ENCODE measurements around the gene ENDOD1.
"Not testable (repeated sequence)": the region's sequence is repeated elsewhere in the genome, so short reads cannot be mapped to it uniquely, and the experiment has no call there.

The ENDOD1 gene, protein sequence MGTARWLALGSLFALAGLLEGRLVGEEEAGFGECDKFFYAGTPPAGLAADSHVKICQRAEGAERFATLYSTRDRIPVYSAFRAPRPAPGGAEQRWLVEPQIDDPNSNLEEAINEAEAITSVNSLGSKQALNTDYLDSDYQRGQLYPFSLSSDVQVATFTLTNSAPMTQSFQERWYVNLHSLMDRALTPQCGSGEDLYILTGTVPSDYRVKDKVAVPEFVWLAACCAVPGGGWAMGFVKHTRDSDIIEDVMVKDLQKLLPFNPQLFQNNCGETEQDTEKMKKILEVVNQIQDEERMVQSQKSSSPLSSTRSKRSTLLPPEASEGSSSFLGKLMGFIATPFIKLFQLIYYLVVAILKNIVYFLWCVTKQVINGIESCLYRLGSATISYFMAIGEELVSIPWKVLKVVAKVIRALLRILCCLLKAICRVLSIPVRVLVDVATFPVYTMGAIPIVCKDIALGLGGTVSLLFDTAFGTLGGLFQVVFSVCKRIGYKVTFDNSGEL
- total RNA-seq: 28.5 to 111 (median 47.5) reads per million in 9 experiments

DNA sequence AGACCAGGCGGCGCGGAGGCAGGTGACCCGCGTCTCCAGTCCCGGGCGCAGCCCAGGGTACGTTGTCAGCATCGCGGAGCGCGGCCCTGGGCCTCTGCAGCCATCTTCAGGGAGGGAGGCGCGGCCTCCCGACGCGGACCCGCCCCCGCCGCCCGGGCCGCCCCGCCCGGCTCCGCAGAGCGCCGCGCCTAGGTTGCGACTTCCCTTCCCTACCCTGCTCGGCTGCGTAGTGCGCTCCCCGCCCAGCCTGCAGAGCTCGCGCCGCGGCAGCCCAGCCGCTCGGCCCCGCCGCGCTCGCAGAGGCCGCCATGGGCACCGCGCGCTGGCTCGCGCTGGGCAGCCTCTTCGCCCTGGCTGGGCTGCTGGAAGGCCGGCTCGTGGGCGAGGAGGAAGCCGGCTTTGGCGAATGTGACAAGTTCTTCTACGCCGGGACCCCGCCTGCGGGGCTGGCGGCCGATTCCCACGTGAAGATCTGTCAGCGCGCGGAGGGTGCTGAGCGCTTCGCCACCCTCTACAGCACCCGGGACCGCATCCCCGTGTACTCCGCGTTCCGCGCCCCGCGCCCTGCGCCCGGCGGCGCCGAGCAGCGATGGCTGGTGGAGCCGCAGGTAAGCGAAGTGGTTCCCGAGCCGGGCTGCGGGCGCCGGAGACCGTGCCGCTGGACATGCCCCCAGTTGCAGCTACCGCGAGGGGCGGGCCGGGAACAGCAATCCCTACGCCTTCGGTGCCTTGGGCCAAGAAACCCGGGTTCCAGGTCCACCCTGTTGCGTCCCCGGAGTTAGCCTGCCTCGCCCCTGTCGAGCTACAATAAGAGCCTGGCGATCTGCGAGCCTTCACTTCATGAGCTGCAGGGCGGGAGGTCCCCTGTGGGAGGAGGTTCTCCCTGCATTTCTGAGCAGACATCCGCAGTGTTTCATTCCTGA lies at the start of gene ENDOD1:
Gene ENDOD1, plus strand, starts transcription at position 227 of the 923 bp plus-strand sequence. Its CDS starts 82 bp downstream, at position 309.
- Mint-ChIP-seq H3K27me3 (no peaks in the 10 kb centered on the region), H3K27ac (peak within 1 kb of the TSS; percentile 94 to 99), H3K36me3 (ENCODE audit: insufficient read depth) (peaks cover 8% of the 10 kb centered on the region), H3K4me3 (peak within 1 kb of the TSS; percentile 88 to 89), H3K9me3 (no peaks in the 10 kb centered on the region), H3K4me1 (ENCODE audit: low read depth in 2 of 2) (peaks cover 32 to 41% of the 10 kb centered on the region in 2 donors)
- DNase-seq (peak; percentile 78 to 83 (median 83)), ATAC-seq (replicated peaks) (peak; percentile 90)

DNA sequence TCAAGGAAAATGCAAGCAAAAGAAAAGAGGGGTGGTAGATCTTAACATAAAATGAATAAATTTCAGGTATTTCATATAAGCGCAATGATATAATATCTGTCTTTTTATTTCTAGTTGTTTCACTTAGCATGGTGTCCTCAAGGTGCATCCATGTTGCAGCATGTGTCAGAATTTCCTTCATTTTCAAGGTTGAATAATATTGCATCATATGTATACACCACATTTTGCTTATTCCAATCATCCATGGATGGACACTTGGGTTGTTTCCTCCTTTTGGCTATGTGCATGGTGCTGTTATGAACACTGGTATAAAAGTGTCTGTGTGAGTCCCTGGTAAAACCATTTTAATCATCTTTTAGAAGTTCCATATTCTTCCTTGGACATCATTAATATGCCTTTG lies 47.4 kb upstream of the ENDOD1 start:
- Mint-ChIP-seq H3K9me3 (no peaks in the 10 kb centered on the region), H3K27me3 (peaks cover 66 to 79% of the 10 kb centered on the region in 2 donors), H3K4me1 (ENCODE audit: low read depth in 2 of 2) (peaks cover 0 to 4% of the 10 kb centered on the region in 2 donors), H3K27ac (no peak overlapping the region), H3K36me3 (ENCODE audit: insufficient read depth) (peaks cover 3% of the 10 kb centered on the region), H3K4me3 (no peak overlapping the region)
- DNase-seq: no peak
- no peak for ATAC-seq (replicated peaks)

DNA sequence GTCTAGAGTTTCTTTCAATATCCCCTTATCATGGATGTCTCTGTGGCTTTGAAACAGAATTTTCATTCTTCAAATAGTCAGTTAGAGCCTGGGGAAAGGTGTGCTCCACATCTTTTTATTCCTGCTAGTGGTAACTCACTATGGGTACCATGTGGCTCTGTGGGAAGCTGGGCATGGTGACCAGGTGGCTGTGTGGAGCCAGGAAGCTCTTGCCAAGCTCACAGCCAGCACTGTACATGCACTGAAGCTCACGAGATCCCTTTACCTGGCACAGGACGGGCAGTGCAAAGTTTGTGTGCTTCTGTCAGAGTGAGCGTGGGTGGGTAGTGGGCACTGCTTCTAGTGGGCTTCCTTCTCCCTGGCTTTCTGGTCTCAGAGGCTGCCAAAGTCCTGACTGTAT lies 46.7 kb upstream of the ENDOD1 start:
- no peak for DNase-seq
- Mint-ChIP-seq H3K4me1 (ENCODE audit: low read depth in 2 of 2) (peaks cover 0 to 4% of the 10 kb centered on the region in 2 donors), H3K36me3 (ENCODE audit: insufficient read depth) (peaks cover 3% of the 10 kb centered on the region), H3K27me3 (peaks cover 64 to 76% of the 10 kb centered on the region in 2 donors), H3K9me3 (no peaks in the 10 kb centered on the region), H3K27ac (no peak overlapping the region), H3K4me3 (no peak overlapping the region)
- ATAC-seq (replicated peaks): no peak

DNA sequence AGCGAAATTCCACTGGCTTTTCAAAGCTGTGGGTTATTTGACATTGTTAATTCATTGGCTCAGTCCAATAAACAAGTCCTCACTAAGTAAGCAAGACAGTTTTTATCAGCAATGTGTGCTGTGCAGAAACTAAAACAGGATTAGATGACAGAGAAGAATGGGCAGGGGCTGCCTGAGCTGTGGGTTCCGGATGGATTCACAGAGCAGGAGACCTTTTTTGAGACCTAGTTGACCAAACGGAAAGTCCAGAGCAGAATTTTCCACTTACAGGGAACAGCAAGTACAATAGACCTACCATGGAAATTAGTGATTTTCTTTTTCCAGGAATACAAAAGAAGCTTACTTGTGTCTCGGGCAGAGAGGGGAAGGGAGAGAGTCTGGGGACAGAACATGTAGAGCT lies 45.6 kb upstream of the ENDOD1 start:
- DNase-seq (no peak), ATAC-seq (replicated peaks) (no peak)
- peaks cover 61 to 75% of the 10 kb centered on the region in 2 donors for H3K27me3 Mint-ChIP-seq
- H3K9me3 Mint-ChIP-seq: no peaks in the 10 kb centered on the region
- no peak overlapping the region for H3K4me3 Mint-ChIP-seq
- H3K4me1 Mint-ChIP-seq (ENCODE audit: low read depth in 2 of 2): peaks cover 0 to 2% of the 10 kb centered on the region in 2 donors
- no peaks in the 10 kb centered on the region for H3K36me3 Mint-ChIP-seq (ENCODE audit: insufficient read depth)
- no peak overlapping the region for H3K27ac Mint-ChIP-seq

DNA sequence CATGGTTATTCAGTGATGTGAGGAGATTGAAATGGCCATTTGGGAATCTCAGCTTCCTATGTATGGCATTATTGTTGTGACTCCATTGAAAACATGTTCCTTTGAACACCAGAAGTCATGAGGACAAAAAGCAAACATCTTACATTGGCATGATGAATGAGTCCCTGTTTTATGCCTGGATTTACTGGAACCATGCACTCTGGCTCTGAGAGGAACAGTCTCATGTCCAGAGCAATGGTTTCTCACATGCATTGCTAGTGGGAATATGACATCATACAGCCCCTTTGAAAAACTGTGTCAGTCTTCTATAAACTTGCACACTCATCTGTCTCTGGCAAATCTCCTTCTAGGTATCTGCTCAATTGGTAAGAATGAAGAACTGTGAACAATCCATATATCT lies 43.8 kb upstream of the ENDOD1 start:
- ATAC-seq (replicated peaks) (no peak), DNase-seq (no peak)
- Mint-ChIP-seq H3K4me3 (no peak overlapping the region), H3K4me1 (ENCODE audit: low read depth in 2 of 2) (peaks cover 0 to 2% of the 10 kb centered on the region in 2 donors), H3K27ac (no peak overlapping the region), H3K36me3 (ENCODE audit: insufficient read depth) (no peaks in the 10 kb centered on the region), H3K27me3 (peaks cover 60 to 87% of the 10 kb centered on the region in 2 donors), H3K9me3 (no peaks in the 10 kb centered on the region)

DNA sequence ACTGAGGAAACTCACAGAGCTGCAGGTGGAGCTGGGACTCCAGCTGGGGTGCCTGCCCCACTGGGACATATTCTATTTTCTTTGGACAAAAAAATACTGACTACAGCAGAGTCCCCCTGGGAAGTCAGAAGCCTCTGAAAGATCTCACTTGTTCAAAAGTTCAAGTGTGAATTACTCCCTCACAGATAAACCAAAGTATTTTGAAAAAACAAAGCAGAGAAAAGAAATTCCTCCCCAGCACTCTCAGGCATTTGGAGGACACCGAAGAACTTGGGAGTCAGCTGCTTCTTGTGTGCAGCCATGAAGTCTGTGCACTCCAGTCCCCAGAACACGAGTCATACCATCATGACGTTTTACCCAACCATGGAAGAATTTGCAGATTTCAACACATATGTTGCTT lies 40.5 kb upstream of the ENDOD1 start, which contains the start of gene KDM4F:
Gene KDM4F, plus strand, starts transcription at position 301 of the 400 bp plus-strand sequence.
- peaks cover 50 to 88% of the 10 kb centered on the region in 2 donors for H3K27me3 Mint-ChIP-seq
- DNase-seq; H3K9me3 Mint-ChIP-seq; H3K27ac Mint-ChIP-seq; H3K4me3 Mint-ChIP-seq; ATAC-seq (replicated peaks); H3K4me1 Mint-ChIP-seq (ENCODE audit: low read depth in 2 of 2); H3K36me3 Mint-ChIP-seq (ENCODE audit: insufficient read depth): not testable (repeated sequence)

DNA sequence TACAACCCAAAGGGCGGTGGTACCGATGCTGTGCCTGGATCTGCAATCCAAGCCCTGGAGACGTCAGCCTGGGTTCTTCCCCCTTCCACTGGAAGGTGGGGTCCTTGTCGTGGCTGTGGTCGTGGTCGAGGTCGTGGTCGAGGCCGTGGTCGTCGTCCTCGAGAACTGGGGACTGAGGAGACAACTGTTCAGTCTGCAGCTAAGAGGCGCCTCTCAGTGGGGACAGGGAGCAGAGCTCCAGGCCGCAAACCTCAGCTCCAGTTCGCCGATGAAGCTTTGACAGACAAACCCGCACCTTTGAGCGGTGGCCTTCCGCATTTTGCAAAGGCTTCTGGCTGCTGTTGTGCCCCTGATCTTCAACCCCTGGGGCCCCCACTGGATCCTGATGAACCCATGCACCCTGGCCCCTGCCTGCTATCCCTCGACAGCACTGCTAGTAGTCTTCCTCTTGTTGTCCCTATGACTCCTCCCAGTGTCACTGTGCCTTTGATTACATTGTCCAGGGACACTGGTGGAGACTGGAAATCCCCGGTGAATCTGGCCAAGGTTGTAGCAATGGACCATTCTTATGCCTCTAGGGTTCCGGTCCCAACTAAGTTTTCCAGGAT lies 38.9 kb upstream of the ENDOD1 start:
- Mint-ChIP-seq H3K27me3 (peaks cover 36 to 84% of the 10 kb centered on the region in 2 donors), H3K9me3 (no peaks in the 10 kb centered on the region), H3K4me3 (no peak overlapping the region), H3K36me3 (ENCODE audit: insufficient read depth) (no peaks in the 10 kb centered on the region), H3K27ac (no peak overlapping the region), H3K4me1 (ENCODE audit: low read depth in 2 of 2) (no peaks in the 10 kb centered on the region)
- DNase-seq (no peak), ATAC-seq (replicated peaks) (no peak)

DNA sequence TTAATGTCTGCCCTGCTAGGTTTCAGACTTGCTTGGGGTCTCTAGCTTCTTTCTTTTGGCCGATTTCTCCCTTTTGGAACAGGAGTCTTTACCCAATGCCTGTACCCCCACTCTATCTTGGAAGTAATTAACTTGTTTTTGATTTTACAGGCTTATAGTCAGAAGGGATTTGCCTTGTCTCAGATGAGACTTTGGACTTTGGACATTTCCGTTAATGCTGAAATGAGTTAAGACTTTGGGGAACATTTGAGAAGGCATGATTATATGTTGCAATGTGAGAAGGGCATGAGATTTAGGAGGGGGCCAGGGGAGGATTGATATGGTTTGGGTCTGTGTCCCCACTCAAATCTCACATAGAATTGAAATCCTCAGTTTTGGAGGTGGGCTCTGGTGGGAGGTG lies 35.3 kb upstream of the ENDOD1 start:
- no peak for DNase-seq
- H3K27ac Mint-ChIP-seq: no peak overlapping the region
- no peaks in the 10 kb centered on the region for H3K36me3 Mint-ChIP-seq (ENCODE audit: insufficient read depth)
- H3K4me1 Mint-ChIP-seq (ENCODE audit: low read depth in 2 of 2): no peaks in the 10 kb centered on the region
- ATAC-seq (replicated peaks): no peak
- H3K4me3 Mint-ChIP-seq: no peak overlapping the region
- H3K9me3 Mint-ChIP-seq: no peaks in the 10 kb centered on the region
- peaks cover 39 to 79% of the 10 kb centered on the region in 2 donors for H3K27me3 Mint-ChIP-seq

DNA sequence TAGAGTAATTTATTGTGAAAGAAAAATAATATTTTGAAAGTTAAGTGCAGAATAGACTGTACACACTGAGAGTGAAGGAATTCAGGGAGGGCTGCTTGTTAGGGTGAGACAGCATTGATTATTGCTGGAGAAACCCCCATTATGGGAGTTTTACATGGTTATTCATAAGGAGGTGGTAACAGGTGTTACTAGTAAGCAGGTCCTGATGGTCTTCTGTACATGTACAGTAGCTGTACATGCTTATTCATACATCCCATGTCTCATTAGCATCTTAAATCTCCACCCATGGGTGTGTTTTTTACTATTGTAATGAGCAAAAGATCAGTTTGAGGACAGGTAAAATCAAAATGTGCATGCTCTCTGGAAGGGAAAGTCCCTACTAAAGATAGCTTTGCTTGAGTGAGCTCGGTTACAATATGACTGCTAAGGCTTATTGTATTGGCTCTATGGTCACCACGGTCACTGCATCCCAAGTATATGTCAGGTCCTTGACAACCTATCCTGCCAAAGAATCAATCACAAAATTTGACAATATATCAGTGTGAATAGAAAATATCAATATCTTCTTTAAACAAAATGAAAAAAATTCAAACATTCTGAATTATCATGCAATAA lies 34.3 kb upstream of the ENDOD1 start:
- no peak for DNase-seq
- Mint-ChIP-seq H3K27ac (no peak overlapping the region), H3K27me3 (peaks cover 39 to 72% of the 10 kb centered on the region in 2 donors), H3K9me3 (no peaks in the 10 kb centered on the region), H3K36me3 (ENCODE audit: insufficient read depth) (no peaks in the 10 kb centered on the region), H3K4me3 (no peak overlapping the region), H3K4me1 (ENCODE audit: low read depth in 2 of 2) (no peaks in the 10 kb centered on the region)
- no peak for ATAC-seq (replicated peaks)

DNA sequence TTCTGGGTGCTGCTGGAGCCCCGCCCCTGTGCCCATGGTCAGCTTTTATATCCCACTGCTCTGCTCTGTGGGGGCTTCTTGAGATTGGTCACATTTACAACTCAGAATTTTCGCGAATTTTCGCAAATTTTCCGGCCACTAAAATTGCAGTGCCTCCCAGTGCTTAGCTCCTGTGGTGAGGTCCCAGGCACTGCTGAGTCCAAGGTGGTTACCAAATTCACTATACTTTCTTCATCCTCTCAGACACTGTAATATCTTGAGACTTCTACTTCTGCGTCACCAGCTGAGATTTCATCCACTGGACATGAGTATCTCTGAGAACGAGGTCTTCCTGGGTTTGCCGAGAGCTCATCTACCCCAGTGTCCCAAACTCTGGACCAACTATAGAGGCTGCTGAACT lies 31.7 kb upstream of the ENDOD1 start:
- DNase-seq (no peak), ATAC-seq (replicated peaks) (no peak)
- no peak overlapping the region for H3K27ac Mint-ChIP-seq
- H3K36me3 Mint-ChIP-seq (ENCODE audit: insufficient read depth): no peaks in the 10 kb centered on the region
- no peaks in the 10 kb centered on the region for H3K9me3 Mint-ChIP-seq
- H3K4me3 Mint-ChIP-seq: no peak overlapping the region
- H3K4me1 Mint-ChIP-seq (ENCODE audit: low read depth in 2 of 2): no peaks in the 10 kb centered on the region
- peaks cover 30 to 46% of the 10 kb centered on the region in 2 donors for H3K27me3 Mint-ChIP-seq

DNA sequence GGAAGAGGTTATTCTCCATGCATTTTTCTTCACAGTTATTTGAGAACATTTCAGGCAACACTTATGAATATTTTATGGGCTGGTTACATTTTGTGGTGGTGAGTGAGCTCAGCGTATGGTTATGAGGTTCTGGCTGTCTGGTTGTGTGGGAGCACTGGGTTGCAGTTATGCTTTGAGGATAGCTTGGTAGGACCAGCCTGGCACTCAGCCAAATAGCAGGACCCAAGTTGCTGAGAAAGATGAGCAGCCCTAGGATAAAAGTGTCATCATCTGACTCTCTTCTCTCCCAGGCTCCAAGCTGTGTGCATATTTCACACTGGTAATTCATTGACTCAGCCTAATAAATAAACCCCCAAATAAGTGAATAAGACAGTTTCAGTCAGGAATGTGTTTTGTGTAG lies 31.0 kb upstream of the ENDOD1 start:
- H3K4me1 Mint-ChIP-seq (ENCODE audit: low read depth in 2 of 2): no peaks in the 10 kb centered on the region
- no peaks in the 10 kb centered on the region for H3K9me3 Mint-ChIP-seq
- peaks cover 24 to 40% of the 10 kb centered on the region in 2 donors for H3K27me3 Mint-ChIP-seq
- H3K4me3 Mint-ChIP-seq: no peak overlapping the region
- no peaks in the 10 kb centered on the region for H3K36me3 Mint-ChIP-seq (ENCODE audit: insufficient read depth)
- ATAC-seq (replicated peaks) (no peak), DNase-seq (no peak)
- H3K27ac Mint-ChIP-seq: no peak overlapping the region

DNA sequence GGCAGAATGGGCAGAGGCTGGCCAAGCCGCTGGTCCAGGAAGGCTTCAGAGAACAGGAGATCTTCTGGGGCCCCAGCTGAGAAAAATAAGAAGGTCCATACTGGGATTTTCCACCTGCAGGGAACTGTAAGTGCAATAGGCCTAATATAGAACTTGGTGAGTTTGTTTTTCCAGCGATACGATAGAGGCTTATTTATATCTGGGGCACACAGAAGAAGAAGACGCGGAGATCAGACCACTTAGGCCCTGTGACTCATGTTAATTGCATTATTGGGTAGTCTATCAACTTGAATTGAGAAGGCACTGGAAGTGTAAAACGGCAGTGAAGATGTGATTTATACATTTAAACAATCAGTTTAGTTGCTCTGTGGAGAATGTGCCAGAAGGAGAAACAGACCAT lies 30.6 kb upstream of the ENDOD1 start:
- Mint-ChIP-seq H3K9me3 (no peaks in the 10 kb centered on the region), H3K27ac (no peak overlapping the region), H3K36me3 (ENCODE audit: insufficient read depth) (no peaks in the 10 kb centered on the region), H3K4me3 (no peak overlapping the region), H3K4me1 (ENCODE audit: low read depth in 2 of 2) (no peaks in the 10 kb centered on the region), H3K27me3 (peaks cover 19 to 36% of the 10 kb centered on the region in 2 donors)
- no peak for DNase-seq
- ATAC-seq (replicated peaks): no peak

DNA sequence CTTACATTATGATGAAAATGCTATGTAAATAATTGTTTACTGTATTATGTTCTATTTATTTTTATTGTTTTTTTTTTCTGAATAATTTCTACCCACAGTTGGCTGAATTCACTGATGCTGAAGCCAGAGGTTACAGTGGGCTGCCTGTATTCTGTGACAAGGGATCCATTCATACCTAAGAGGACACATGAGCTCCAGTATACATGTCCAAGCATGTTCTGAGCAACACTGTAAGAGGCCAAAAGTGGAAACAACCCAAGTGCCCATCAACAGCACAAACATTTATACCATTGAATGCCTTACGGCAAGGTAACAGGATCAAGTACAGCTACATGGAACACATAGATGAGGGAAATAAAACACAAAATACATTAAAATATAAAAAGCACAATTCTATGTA lies 24.3 kb upstream of the ENDOD1 start:
- Mint-ChIP-seq H3K4me3 (no peak overlapping the region), H3K27me3 (no peaks in the 10 kb centered on the region), H3K27ac (no peak overlapping the region), H3K36me3 (ENCODE audit: insufficient read depth) (peaks cover 27% of the 10 kb centered on the region), H3K9me3 (no peaks in the 10 kb centered on the region), H3K4me1 (ENCODE audit: low read depth in 2 of 2) (peaks cover 7 to 16% of the 10 kb centered on the region in 2 donors)
- ATAC-seq (replicated peaks): no peak
- DNase-seq: no peak

Measured in effector memory CD8-positive, alpha-beta T cell (primary cell).